Measurements from ENCODE around the gene NUDT8. TPM values are rescaled to one million over a fixed set of nuclear protein-coding genes. Genes with fewer than 3 reads are reported as not detected.

Gene NUDT8
- total and polyA plus RNA-seq, 9 of the 15 experiments (the other 6 are each of a cell fraction or from before 2014, with no cell fraction given) = 0.23 to 27.8 (median 5.0) TPM

- TF ChIP-seq RERE (CRISPR knock-in tag; IDR thresholded peaks at IDR 0.05; ENCODE audit: borderline replicate concordance) (no peak), FOXA3 (CRISPR knock-in tag; conservative IDR thresholded peaks at IDR 0.05 in 1 of 2, IDR thresholded peaks at IDR 0.05 in 1 of 2) (no peak), TFAM (CRISPR knock-in tag; conservative IDR thresholded peaks at IDR 0.05) (no peak), PRPF4 (IDR thresholded peaks at IDR 0.05; ENCODE audit: insufficient read depth, low read depth, low read length, poor library complexity, severe bottlenecking) (no peak), HDGF (IDR thresholded peaks at IDR 0.05) (no peak), HNRNPUL1 (IDR thresholded peaks at IDR 0.05; ENCODE audit: low read length) (no peak), FOXK2 (conservative IDR thresholded peaks at IDR 0.05 in 1 of 2, IDR thresholded peaks at IDR 0.05 in 1 of 2; ENCODE audit: low read depth in 2 of 2) (no peak), RBM22 (IDR thresholded peaks at IDR 0.05; ENCODE audit: low read depth, low read length, poor library complexity, severe bottlenecking) (peak; percentile 50), NFYB (IDR thresholded peaks at IDR 0.05; ENCODE audit: extremely low read depth, insufficient read length) (no peak), ID3 (CRISPR knock-in tag; IDR thresholded peaks at IDR 0.05) (no peak), ID3 (tag; IDR thresholded peaks at IDR 0.05) (no peak), DEAF1 (CRISPR knock-in tag; IDR thresholded peaks at IDR 0.05) (peak; percentile 32; the same call in 1 of the 2 replicates), POLR2A (conservative IDR thresholded peaks at IDR 0.05) (peak; percentile 86), PHTF2 (CRISPR knock-in tag; IDR thresholded peaks at IDR 0.05) (no peak), MTA2 (IDR thresholded peaks at IDR 0.05; ENCODE audit: low read depth) (no peak), ZNF507 (tag; conservative IDR thresholded peaks at IDR 0.05) (no peak), ASH1L (IDR thresholded peaks at IDR 0.05; ENCODE audit: borderline replicate concordance, low read depth, partially characterized antibody) (no peak), EWSR1 (IDR thresholded peaks at IDR 0.05; ENCODE audit: borderline replicate concordance, low read depth, partially characterized antibody) (no peak)
These were observed 648 bp upstream of the NUDT8 start (continued) for GRCh38 chr11:67630228-67630942.

All from K562 (cell line).